GM19099 (cell line): Measurements from ENCODE around the gene SCT.

Experiments used
- POLR2A ChIP-seq: IDR thresholded peaks from 3 replicates; pipeline ENCODE4 v1.6.1; 2011; ENCODE audit warnings: low read depth; ENCODE audit not compliant: insufficient read length; ENCODE audit errors: extremely low read depth

SCT gene

DNA sequence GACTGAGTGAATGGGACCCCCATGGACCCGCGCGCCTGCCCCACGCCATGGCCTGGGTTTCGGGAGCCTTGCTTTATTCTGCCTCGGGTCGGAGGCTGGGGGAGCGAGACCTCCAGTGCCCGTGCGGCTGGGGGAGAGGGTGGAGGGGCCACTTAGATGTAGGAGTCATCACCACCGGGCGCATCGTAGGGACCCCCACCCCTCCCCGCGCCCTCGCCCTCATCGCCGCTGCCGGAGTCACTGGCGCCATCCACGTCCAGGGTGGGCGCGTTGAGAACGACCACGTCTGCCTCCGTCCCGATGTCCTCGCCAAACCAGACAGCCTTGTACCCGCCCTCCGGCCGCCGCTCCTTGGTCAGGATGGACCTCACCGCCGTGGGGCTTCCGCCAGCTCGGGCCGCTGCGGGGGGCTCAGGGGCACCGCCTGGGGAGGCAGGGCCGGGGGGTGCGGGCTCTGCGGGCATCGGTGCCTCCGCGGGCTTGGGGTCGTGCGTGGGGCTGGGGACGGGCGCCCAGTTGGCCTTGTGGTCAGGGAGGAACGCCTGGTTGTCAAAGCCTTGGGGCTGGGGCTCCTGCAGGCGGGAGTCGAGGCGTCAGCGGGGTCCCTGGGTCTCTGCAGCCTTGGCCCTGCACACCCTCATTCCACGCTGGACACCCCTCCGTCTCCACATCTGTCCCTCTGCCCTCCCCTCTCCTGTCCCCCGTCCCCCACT lies 9.6 kb downstream of the SCT start:
- no peak for TF ChIP-seq POLR2A

DNA sequence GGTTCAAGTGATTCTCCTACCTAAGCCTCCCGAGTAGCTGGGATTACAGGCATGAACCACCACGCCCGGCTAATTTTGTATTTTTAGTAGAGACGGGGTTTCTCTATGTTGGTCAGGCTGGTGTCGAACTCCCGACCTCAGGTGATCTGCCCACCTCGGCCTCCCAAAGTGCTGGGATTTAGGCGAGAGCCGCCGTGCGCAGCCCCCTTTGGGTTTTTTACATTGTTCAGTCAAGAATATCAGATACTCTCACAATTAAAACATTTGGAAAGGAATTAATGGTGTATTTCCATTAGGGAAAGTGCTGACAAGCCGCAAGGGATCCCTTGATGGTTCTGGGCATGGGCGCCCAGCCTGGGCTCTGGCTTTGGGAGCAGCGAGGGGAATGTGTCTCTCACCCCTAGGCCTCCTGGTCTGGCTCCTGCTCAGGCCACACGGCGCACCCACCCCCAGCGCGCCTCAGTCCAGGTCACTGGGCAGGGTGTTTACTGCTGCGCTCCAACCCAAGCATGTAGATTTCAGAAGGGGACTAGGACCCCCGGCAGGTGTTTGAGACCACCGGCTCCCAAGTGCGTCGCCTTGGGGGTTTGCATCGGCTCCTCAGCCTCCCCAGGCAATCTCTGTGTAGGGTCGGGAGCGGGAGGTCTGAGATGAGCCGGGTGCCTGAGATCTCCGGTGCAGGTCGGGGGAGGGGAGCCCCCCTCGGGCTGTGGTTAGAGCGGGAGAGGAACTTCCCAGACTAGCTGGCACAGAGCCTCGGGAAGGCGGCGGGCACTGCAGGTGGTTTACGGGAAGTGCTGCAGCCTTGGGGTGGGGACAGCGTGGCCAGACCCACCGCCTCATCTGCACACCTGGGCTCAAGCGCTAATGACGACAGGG lies 10.4 kb downstream of the SCT start:
- no peak for TF ChIP-seq POLR2A

GRCh38 chr11:615504-616319 lies 11.3 kb downstream of the SCT start, which contains the start of gene IRF7:
Gene IRF7 (minus strand): TSS chr11:615950. CDS start chr11:615364, 586 bp downstream.
- peak; percentile 99 for TF ChIP-seq POLR2A

- no peak for TF ChIP-seq POLR2A
These were observed 12.1 kb downstream of the SCT start for GRCh38 chr11:614623-615503.

DNA sequence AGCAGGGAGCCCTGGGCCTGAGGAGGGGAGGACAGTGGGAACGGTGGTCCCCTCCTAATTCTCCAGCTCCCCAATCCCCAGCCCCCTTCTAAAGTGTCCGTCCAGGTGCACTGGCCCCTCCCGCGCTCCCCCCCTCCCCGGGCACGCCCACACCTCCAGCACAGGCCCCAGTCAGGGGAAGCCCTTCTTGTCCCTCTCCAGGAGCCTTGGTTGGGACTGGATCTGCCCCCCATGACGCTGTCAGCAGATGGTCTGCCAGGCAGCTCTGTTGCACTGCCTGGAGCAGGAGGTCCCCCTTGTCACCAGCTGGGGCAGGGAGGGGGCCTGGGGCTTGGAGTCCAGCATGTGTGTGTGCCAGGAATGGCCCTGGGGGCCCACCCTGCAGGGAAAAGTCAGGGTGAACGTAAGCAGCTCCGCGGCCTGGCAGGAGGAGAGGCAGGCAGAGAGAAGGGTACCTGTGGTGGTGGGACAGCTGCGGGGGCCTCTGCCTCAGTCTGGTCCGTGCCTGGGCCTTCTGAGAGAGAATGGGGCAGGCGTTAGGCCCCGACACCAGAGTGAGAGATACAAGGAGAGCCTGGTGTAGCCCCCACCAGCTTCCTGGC lies 12.9 kb downstream of the SCT start:
- peak; percentile 4 for TF ChIP-seq POLR2A

DNA sequence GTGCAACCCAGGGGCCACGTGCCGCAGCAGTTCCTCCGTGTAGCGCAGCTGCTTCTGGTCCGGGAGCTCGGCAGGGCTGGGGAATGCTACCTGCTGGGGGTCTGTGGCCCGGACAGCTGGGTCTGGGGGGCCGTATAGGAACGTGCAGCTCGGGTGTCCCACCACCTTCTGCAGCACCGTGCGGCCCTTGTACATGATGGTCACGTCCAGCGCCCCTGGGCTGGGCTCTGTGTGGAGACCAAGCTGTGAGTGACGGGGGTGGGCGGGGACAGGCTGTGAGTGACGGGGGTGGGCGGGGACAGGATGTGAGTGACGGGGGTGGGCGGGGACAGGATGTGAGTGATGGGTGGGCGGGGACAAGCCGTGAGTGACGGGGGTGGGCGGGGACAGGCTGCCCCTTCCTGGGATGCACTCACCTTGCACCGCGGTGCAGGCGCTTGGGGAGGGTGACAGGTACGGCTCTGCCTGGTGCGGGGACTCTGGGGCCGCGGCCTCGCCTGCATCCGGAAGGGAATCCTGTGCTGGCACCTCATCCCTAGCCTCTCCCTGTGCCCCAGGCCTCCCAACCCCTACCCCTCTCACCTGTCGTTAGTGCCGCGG lies 13.5 kb downstream of the SCT start:
- peak; percentile 48 for TF ChIP-seq POLR2A

DNA sequence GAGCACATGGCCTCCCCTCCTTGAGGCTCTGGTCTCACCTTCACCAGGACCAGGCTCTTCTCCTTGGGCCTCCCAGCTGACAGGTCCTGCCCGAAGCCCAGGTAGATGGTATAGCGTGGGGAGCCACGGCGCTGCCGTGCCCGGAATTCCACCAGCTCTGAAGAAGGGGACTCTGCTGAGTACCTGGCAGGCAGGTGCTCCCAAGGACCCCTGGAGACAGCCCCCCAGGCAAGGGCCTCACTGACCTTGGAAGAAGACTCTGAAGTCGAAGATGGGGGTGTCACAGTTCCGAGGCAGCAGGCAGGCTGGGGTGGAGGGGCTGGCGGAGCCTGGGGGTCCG lies 14.1 kb downstream of the SCT start:
- TF ChIP-seq POLR2A: no peak

DNA sequence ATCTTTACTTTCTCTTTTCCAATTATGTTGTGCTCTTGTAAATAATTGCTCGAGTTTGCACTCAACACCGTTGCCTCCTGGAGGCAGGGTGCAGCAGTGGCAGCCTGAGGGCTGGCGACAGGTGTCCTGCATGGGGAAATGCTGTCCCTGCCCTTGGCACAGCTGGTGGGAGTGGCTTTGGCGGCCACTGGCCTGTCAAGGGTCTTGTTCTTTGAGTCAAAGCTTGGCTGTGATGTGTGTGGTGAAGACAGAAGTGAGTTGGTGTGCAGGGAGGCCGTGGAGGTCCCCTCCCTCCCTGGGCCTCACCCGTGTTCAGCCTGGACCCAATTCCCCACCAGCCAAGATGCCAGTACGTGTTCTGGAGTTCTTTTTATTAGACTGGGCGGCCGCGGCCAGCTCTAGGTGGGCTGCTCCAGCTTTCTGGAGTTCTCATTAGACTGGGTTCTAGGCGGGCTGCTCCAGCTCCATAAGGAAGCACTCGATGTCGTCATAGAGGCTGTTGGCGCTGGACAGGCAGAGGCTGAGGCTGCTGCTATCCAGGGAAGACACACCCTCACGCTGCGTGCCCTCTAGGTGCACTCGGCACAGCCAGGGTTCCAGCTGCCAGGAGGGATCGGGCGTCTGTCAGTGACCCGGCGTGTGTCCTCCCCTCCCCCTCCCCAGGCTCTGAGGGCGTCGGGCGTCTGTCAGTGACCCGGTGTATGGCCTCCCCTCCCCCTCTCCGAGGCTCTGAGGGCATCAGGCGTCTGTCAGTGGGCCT lies 14.6 kb downstream of the SCT start:
- no peak for TF ChIP-seq POLR2A

GRCh38 chr11:611001-611996 lies 15.7 kb downstream of the SCT start:
- TF ChIP-seq POLR2A: peak; percentile 42

DNA sequence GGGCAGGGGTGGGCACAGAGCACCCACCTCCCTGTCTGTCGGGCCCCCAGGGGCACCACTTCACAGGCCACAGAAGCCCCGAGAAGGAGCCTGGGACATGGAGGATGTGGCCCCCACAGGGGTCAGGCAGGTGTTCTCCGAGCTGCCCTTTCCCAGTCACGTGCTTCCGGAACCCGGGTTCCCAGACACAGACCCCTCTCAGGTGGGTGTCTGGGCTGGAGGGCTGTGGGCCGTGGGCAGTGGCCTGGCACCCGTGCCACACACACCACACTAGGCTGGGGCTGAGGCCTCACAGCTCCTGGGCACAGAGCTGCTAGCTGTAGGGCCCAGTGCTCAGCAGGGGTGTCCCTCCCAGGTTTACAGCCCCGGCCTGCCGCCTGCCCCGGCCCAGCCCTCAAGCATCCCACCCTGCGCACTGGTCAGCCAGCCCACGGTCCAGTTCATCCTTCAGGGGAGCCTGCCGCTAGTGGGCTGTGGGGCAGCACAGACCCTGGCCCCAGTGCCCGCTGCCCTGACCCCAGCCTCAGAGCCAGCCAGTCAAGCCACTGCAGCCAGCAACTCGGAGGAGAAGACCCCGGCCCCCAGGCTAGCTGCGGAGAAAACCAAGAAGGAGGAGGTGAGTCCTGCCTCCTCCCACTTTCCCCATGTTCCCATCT lies 16.7 kb downstream of the SCT start:
- TF ChIP-seq POLR2A: no peak

- TF ChIP-seq POLR2A: no peak
These were observed 17.6 kb downstream of the SCT start for GRCh38 chr11:609341-609811.
